SU-DHL-6 (cell line): ENCODE results near the gene SYK.

Source experiments
- EZH2phosphoT487 ChIP-seq: fragments of 200-600 bp; sonication (generic), shearing (Covaris generic); conservative IDR thresholded peaks from 2 replicates; pipeline ENCODE4 v1.6.1; 2018; ENCODE audit warnings: mild to moderate bottlenecking, antibody characterized with exemption, low read length, moderate library complexity, mixed read lengths
- TF ChIP-seq, protein P1 (sequence below): fragments of 200-600 bp; sonication (generic); IDR thresholded peaks from one replicate; pipeline ENCODE4 v1.5.1; 2017; ENCODE audit warnings: antibody characterized with exemption, mild to moderate bottlenecking, low read length, moderate library complexity; ENCODE audit not compliant: insufficient read depth, poor library complexity, severe bottlenecking

DNA sequence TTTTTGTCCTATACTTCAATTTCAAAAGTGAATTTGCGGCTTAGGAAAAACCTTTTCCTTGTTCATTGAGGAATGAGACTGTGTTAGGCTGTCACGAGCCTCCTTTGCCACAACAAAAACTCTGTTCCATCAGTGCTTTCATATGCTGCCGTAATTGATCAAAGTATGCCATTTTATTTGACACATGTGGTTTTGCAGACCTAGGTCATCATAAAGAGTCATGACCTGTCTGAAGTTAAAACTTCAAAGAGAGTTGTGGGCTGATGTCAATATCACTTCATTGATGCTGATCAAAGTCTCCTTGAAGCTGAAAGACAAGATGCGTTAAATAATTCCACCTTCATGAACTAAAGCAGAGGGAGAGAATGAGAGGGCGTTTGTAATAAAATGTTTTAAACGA lies 55.5 kb downstream of the SYK start:
- TF ChIP-seq, protein P1, sequence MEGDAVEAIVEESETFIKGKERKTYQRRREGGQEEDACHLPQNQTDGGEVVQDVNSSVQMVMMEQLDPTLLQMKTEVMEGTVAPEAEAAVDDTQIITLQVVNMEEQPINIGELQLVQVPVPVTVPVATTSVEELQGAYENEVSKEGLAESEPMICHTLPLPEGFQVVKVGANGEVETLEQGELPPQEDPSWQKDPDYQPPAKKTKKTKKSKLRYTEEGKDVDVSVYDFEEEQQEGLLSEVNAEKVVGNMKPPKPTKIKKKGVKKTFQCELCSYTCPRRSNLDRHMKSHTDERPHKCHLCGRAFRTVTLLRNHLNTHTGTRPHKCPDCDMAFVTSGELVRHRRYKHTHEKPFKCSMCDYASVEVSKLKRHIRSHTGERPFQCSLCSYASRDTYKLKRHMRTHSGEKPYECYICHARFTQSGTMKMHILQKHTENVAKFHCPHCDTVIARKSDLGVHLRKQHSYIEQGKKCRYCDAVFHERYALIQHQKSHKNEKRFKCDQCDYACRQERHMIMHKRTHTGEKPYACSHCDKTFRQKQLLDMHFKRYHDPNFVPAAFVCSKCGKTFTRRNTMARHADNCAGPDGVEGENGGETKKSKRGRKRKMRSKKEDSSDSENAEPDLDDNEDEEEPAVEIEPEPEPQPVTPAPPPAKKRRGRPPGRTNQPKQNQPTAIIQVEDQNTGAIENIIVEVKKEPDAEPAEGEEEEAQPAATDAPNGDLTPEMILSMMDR = no peak
- TF ChIP-seq EZH2phosphoT487 = no peak
